ACC112 (cell line): Measurements from ENCODE around the gene INPP4A.
A peak's percentile ranks its signal among the peaks of the same experiment; 100 is the strongest.

ENCODE experiments used
- H2AFZ ChIP-seq: fragments of 200-600 bp; sonication (generic); one replicate; pipeline ENCODE4 v1.6.0; 2017; ENCODE audit warnings: antibody characterized with exemption, low read length; ENCODE audit not compliant: unreplicated experiment
- H3K27ac ChIP-seq: fragments of 200-600 bp; sonication (generic); 2 replicates; pipeline ENCODE4 v1.5.1; 2014; ENCODE audit warnings: low read depth, mild to moderate bottlenecking, antibody characterized with exemption, low read length, moderate library complexity
- H3K27me3 ChIP-seq: fragments of 200-600 bp; sonication (generic); 2 replicates; pipeline ENCODE4 v1.6.1; 2014; ENCODE audit warnings: mild to moderate bottlenecking, antibody characterized with exemption, low read length, moderate library complexity, mixed read lengths; ENCODE audit not compliant: insufficient read depth
- H3K36me3 ChIP-seq: fragments of 200-600 bp; sonication (generic); 2 replicates; pipeline ENCODE4 v1.6.1; 2016; ENCODE audit warnings: mild to moderate bottlenecking, antibody characterized with exemption, low read length, moderate library complexity, mixed read lengths; ENCODE audit not compliant: insufficient read depth
- H3K4me1 ChIP-seq: fragments of 200-600 bp; sonication (generic); one replicate; pipeline ENCODE4 v1.6.1; 2016; ENCODE audit warnings: low read length, mixed read lengths; ENCODE audit not compliant: insufficient read depth, unreplicated experiment, control insufficient read depth
- H3K4me3 ChIP-seq: fragments of 200-600 bp; sonication (generic); 2 replicates; pipeline ENCODE4 v1.5.1; 2014; ENCODE audit warnings: mild to moderate bottlenecking, low read depth, low read length
- H3K79me2 ChIP-seq: fragments of 200-600 bp; sonication (generic); one replicate; pipeline ENCODE4 v1.6.0; 2016; ENCODE audit warnings: low read length; ENCODE audit not compliant: control insufficient read depth, unreplicated experiment, insufficient read depth

The INPP4A gene

DNA sequence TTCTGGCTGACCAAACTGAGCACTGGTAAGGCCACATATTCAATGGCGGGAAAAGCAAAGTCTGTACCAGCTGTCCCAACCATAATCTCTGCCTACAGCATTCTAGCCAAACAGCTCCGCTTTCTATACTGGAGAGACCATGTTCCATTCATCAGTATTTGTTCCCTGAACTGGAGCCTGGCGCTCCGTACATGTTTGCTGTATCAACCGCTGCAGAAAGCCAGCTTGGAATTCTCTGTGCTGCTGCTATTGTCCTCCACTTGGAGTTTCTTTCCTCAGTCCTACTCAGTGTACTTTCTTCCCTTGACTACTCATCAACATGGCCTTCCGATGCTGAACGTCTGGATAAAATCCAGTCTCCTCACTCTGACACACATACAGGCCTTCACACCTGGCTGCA lies 161.8 kb downstream of the INPP4A start:
- peaks cover 9% of the 10 kb centered on the region; the same call in 1 of the 2 replicates for H3K36me3 ChIP-seq
- H3K27me3 ChIP-seq: no peaks in the 10 kb centered on the region
- H2AFZ ChIP-seq: no peak overlapping the region
- H3K79me2 ChIP-seq: peaks cover 60% of the 10 kb centered on the region
- no peak overlapping the region for H3K27ac ChIP-seq
- H3K4me3 ChIP-seq: no peak overlapping the region
- peaks cover 31% of the 10 kb centered on the region for H3K4me1 ChIP-seq

DNA sequence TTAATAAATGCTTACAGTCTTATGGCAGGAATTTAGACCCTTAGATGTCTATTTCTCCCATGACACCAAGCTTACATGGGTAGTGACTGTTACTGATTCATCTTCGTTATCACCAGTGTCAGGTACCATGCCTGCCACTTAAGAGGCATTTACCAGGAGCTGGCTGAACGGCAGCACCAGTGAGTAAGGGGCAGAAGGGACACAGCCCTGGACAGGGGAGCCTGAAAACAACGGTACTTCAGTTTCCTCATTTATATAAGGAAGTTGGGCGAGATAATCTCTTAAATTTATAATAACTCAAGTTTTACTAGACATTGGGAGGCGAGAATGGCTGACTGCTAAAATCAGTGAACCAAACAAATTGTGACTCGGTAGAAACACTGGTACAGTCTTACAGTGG lies 162.4 kb downstream of the INPP4A start:
- no peak overlapping the region for H2AFZ ChIP-seq
- no peaks in the 10 kb centered on the region for H3K27me3 ChIP-seq
- peaks cover 33% of the 10 kb centered on the region for H3K4me1 ChIP-seq
- peaks cover 9% of the 10 kb centered on the region; the same call in 1 of the 2 replicates for H3K36me3 ChIP-seq
- peaks cover 65% of the 10 kb centered on the region for H3K79me2 ChIP-seq
- peak overlapping the region; percentile 94 for H3K4me3 ChIP-seq
- H3K27ac ChIP-seq: no peak overlapping the region

DNA sequence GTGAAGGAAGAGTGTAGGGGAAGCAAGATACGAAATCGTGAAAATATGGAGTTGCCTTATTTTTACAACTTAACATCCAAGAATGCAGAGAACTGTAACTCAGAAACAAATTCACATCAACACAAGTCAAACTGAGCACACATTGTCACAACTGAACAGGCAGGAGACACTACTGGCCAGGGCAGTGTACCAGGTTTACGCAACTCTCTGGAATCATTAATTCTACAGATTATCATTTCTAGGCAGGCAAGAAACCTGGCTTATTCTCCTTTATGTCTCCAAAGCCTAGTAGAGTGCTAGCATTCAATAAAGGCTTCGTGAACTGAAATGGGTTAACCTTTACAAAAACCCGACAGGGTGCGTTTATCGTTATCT lies 163.1 kb downstream of the INPP4A start:
- peak overlapping the region; percentile 94 for H3K4me3 ChIP-seq
- peak overlapping the region; percentile 76 for H3K27ac ChIP-seq
- H3K79me2 ChIP-seq: peaks cover 65% of the 10 kb centered on the region
- H3K27me3 ChIP-seq: no peaks in the 10 kb centered on the region
- peak overlapping the region; percentile 93 for H2AFZ ChIP-seq
- peaks cover 13% of the 10 kb centered on the region; the same call in 1 of the 2 replicates for H3K36me3 ChIP-seq
- H3K4me1 ChIP-seq: peaks cover 33% of the 10 kb centered on the region

DNA sequence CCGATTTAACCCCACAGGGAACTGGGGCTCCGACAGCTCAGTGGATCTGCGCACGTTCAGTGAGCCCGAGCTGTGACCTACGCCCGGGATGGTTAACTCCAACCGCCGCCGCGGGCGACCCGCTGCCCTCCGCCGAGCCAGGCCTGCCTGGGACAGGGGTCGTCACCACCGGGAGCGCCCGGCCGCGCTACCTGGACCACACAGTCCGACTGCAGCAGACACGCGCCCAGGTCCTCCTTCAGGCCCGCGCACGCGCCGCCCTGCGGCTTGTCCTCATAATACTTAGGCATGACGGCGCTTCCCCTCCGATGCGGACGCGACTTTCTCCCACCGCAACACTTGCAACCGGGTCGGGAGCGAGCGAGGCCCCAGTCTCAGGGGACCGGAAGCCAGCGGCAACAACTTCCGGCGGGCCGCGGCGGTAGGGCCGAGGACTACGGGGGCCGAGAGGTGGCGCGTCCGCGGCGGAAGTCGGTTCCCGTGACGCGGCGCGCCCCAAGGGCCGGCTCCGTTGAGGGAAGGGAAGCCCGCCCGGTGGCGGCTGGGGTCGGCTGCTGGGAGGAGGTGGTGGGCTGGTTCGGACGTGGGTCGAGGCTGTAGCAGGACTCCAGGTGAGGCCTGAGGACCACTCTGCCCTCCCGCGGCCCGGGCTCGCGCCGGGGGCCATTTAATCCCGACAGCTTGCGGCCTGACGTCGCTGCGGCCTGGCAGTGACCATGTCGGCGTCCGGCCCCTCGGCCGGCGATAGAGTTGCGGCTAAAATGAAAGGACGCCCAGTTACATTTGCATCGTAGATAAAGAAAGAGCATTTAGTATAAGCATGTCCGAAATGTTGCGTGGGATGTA lies 163.7 kb downstream of the INPP4A start, which contains the start of the genes COA5 and UNC50:
Gene COA5, minus strand, starts transcription at position 397 of the 846 bp plus-strand sequence. Its CDS starts 107 bp downstream, at position 290.
Gene UNC50, plus strand, starts transcription at position 474 of the 846 bp plus-strand sequence. CDS start 1,171 bp downstream, outside the sequence.
- Histone ChIP-seq H3K27me3 (no peaks in the 10 kb centered on the region), H3K4me3 (peak within 1 kb of the TSS; percentile 94), H3K27ac (peak within 1 kb of the TSS; percentile 76), H2AFZ (peak within 1 kb of the TSS; percentile 93), H3K79me2 (peaks cover 65% of the 10 kb centered on the region), H3K4me1 (peaks cover 33% of the 10 kb centered on the region), H3K36me3 (peaks cover 13% of the 10 kb centered on the region; the same call in 1 of the 2 replicates)

DNA sequence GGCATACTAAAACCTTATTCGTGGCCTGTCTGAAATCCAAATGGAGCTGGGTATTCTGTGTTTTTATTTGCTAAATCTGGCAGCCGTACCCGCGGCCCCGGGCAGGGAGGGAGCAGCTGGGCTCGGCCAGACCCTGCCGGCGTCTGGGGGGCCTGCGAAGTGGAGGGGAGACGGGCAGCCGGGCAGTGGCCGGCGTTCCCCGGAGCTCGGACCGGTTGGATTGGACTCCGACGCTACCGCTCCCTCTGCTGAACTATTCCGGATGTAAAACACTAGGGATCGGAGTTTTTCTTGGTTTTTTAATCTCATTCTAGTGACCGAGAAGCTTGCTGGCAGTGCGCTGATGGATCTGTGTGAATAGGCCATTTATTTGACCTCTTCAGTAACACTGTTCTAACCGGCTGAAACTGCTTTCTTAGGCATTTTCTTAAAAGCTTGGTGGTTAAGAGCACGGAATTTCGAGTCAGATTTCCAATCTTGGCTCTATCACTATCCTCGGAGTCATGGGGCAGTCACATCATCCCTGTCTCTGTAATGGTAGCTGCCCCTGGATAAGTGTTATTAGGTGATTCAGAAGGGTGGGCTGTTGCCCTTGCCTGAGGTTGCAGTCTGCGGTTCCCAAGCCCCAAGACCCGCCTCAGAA lies 164.4 kb downstream of the INPP4A start:
- peaks cover 33% of the 10 kb centered on the region for H3K4me1 ChIP-seq
- H3K79me2 ChIP-seq: peaks cover 65% of the 10 kb centered on the region
- peak overlapping the region; percentile 94 for H3K4me3 ChIP-seq
- peaks cover 21% of the 10 kb centered on the region for H3K36me3 ChIP-seq
- peak overlapping the region; percentile 46 for H2AFZ ChIP-seq
- peak overlapping the region; percentile 76 for H3K27ac ChIP-seq
- no peaks in the 10 kb centered on the region for H3K27me3 ChIP-seq

DNA sequence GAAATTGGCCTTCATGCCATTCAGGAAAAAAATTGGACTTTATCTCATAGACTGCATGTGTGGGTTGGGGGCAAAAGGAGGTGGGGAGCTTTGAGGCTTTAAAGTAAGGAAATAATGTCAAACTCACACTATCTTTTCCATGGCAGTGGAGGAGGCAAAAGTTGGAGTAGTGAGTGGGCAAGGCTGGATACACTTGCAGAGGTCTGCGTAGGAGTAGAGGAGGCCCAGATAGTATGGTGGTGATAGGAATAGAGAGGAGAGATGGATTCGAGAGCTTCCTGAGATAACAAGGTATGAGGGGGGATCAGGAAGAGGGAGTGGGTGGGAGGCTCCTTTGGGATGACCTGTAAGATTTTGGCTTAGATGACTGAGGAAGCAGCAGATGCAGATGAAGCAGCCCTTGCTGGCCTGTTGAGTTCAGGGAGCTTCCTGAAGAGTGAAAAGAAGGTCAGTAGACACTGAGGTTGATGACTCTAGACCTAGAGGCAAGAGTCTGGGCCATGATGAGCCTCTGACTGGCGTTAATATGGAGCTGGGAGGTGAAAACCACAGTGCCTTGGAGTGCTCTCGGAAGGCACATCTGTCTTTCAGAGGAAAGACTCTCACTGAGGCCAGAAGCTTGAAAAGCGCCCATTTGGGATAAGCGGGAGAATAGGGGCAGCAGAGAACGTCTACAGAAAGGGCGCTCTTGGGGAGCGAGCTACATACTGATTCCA lies 169.5 kb downstream of the INPP4A start:
- Histone ChIP-seq H3K36me3 (peaks cover 25% of the 10 kb centered on the region), H3K27me3 (no peaks in the 10 kb centered on the region), H3K4me3 (no peak overlapping the region), H3K79me2 (peaks cover 27% of the 10 kb centered on the region), H3K27ac (no peak overlapping the region), H2AFZ (no peak overlapping the region), H3K4me1 (peaks cover 22% of the 10 kb centered on the region)

DNA sequence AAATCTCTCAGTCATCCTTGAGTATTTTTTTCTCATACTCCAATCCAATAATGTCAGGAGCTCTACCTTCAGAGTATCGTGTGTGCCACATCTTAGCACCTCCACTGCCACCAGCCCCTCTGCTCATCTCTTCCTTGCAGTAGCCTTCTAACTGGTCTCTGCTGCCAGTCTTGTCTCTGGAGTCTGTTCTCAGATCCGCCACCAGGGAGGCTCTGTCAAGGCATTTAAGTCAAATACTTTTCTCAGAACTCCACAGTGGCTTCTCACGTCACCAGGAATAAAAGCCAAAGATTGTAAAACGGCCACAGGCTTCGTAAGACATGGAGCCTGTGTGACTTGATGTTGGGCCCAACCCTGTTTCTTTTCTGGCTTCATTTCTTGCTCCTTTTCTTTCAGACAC lies 170.8 kb downstream of the INPP4A start:
- peaks cover 12% of the 10 kb centered on the region for H3K4me1 ChIP-seq
- H3K36me3 ChIP-seq: peaks cover 19% of the 10 kb centered on the region
- no peak overlapping the region for H3K27ac ChIP-seq
- H3K27me3 ChIP-seq: no peaks in the 10 kb centered on the region
- peaks cover 14% of the 10 kb centered on the region for H3K79me2 ChIP-seq
- no peak overlapping the region for H2AFZ ChIP-seq
- no peak overlapping the region for H3K4me3 ChIP-seq

DNA sequence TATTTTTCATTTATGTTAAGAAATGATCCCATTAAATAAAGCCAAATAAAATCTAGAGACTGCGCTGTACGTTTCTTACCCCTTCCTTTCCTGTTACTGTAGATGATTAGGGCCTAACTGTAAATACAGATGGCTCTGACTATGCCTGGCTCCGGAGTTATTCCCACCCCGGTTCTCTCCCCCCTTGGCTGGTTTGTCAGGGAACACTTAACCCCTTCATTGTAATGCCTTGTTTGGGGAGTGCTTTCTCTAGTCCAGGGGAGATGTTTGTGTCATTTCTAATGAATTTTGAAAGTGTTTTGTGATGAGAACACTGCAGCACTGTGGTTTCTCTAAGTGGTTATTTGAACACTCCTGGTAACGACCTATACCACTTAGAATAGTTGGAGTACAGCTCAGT lies 172.5 kb downstream of the INPP4A start:
- H3K27me3 ChIP-seq: no peaks in the 10 kb centered on the region
- H3K4me3 ChIP-seq: no peak overlapping the region
- H3K79me2 ChIP-seq: no peaks in the 10 kb centered on the region
- H3K4me1 ChIP-seq: no peaks in the 10 kb centered on the region
- peaks cover 16% of the 10 kb centered on the region for H3K36me3 ChIP-seq
- no peak overlapping the region for H3K27ac ChIP-seq
- no peak overlapping the region for H2AFZ ChIP-seq

DNA sequence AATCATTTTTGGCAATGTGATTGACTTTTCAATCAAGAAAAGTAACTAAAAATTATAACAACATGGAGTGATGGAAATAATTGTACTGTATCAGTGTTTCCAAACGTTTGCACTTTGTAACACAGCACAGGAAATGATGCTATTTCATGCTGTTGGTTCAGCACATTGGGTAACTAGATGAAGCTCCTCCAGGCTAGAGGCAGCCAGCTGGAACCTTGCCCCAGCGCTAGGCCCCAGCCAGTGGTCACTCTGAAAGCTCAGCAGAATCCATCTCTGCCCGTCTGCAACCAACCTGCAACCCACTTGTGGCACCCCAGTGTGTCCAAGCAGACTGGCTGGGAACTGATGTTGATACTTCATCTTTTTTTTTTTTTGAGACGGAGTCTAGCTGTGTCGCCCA lies 179.0 kb downstream of the INPP4A start:
- Histone ChIP-seq H3K27ac (no peak overlapping the region), H3K4me3 (no peak overlapping the region), H3K79me2 (no peaks in the 10 kb centered on the region), H2AFZ (no peak overlapping the region), H3K4me1 (peaks cover 9% of the 10 kb centered on the region), H3K36me3 (no peaks in the 10 kb centered on the region), H3K27me3 (peaks cover 5% of the 10 kb centered on the region; the same call in 1 of the 2 replicates)

DNA sequence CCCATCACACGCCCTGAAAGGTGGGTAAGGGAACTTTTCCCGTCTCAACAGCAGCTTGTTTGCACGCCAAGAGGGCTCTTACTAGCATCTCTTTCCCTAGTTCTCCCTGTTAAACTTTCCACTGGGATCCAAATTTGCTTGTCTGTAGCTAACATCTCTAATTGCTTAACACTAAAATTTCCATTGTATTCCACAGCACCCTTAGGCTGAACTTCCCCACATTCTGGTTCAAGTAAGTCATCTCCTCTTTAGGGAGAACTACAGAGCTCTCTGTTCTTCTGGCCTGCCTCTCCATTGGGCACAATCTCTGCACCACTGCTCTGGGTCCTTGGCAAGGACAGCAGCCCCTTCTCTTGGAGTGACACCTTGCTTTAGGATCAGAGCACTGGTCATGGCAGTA lies 187.7 kb downstream of the INPP4A start:
- Histone ChIP-seq H2AFZ (no peak overlapping the region), H3K36me3 (no peaks in the 10 kb centered on the region), H3K4me3 (no peak overlapping the region), H3K27ac (no peak overlapping the region), H3K27me3 (peaks cover 5% of the 10 kb centered on the region; the same call in 1 of the 2 replicates), H3K79me2 (no peaks in the 10 kb centered on the region), H3K4me1 (no peaks in the 10 kb centered on the region)
